ENCODE data around the gene ACOX3. TPM values are rescaled to one million over a fixed set of nuclear protein-coding genes. Genes with fewer than 3 reads are reported as not detected.
A peak's percentile ranks its signal among the peaks of the same experiment; 100 is the strongest.

ACOX3 gene
- total RNA-seq, 1 donor from 2014 or later = 34.0 TPM

DNA sequence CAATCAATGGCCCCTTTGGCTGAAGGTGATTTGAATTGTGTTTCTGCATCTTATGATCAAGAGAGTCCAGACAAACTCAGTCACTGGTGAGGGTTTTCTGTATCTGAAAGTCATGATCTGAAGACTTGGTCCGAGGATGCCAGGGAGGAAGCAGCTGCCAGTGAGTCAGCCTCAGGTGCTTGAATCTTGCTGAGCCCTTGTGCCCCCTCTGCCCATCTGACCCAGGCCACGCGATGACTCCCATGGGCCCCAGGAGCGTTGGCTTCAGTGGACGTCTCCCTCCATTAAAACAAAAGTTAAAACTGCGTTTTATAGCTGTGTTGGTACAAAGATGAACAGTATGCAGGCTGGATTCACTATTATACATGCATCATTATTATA lies 109.0 kb downstream of the ACOX3 start:
- peaks cover 5% of the 10 kb centered on the region for H3K9me3 Mint-ChIP-seq
- no peak overlapping the region for H3K4me3 Mint-ChIP-seq
- no peak for DNase-seq (ENCODE audit: extremely low spot score, unreplicated experiment)
- H3K4me1 Mint-ChIP-seq (ENCODE audit: unreplicated experiment) = no peaks in the 10 kb centered on the region
- H3K27ac Mint-ChIP-seq = no peak overlapping the region
- TF ChIP-seq, protein P1, sequence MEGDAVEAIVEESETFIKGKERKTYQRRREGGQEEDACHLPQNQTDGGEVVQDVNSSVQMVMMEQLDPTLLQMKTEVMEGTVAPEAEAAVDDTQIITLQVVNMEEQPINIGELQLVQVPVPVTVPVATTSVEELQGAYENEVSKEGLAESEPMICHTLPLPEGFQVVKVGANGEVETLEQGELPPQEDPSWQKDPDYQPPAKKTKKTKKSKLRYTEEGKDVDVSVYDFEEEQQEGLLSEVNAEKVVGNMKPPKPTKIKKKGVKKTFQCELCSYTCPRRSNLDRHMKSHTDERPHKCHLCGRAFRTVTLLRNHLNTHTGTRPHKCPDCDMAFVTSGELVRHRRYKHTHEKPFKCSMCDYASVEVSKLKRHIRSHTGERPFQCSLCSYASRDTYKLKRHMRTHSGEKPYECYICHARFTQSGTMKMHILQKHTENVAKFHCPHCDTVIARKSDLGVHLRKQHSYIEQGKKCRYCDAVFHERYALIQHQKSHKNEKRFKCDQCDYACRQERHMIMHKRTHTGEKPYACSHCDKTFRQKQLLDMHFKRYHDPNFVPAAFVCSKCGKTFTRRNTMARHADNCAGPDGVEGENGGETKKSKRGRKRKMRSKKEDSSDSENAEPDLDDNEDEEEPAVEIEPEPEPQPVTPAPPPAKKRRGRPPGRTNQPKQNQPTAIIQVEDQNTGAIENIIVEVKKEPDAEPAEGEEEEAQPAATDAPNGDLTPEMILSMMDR (conservative IDR thresholded peaks at IDR 0.05) = no peak
- H3K36me3 Mint-ChIP-seq = no peaks in the 10 kb centered on the region
- H3K27me3 Mint-ChIP-seq = no peaks in the 10 kb centered on the region

DNA sequence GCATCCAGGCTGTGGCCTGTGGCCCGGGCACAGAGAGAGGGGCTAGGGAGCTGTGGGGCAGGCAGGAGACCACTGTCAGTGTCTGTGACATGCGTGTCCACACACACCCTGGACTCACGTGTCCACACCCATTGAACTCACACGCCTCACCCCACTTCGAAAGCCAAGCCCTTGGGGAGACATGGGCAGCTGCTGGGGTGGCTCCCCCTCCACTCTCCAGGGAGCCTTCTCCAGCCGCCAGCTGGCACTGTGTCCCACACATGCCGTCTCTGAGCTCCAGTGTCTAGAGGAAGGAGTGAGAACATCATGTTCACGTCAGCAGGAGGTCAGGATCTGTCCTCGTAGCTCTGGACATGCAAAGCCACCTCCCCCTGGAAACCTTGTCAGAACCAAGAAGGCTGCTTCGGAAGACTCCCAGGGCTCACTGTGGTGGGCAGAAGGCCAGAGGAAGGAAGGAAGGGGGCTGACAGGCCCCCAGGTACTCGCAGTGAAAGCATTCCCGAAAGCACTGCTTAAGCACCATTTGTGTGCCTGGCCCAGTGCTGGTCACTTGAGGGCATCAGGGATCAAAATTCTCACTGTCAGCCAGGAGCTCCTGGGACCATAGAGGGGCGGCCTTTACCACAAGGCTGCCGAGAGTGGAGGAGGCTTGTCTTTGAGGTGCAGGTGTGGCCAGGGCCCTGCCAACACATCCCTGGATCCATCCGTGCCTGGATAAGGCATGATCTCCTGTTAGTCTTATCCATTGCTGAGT lies 109.5 kb downstream of the ACOX3 start:
- TF ChIP-seq, protein P1 (conservative IDR thresholded peaks at IDR 0.05) = no peak
- no peaks in the 10 kb centered on the region for H3K4me1 Mint-ChIP-seq (ENCODE audit: unreplicated experiment)
- no peaks in the 10 kb centered on the region for H3K36me3 Mint-ChIP-seq
- DNase-seq (ENCODE audit: extremely low spot score, unreplicated experiment) = peak; percentile 55
- no peaks in the 10 kb centered on the region for H3K27me3 Mint-ChIP-seq
- H3K9me3 Mint-ChIP-seq = peaks cover 3% of the 10 kb centered on the region
- no peak overlapping the region for H3K4me3 Mint-ChIP-seq
- no peak overlapping the region for H3K27ac Mint-ChIP-seq

DNA sequence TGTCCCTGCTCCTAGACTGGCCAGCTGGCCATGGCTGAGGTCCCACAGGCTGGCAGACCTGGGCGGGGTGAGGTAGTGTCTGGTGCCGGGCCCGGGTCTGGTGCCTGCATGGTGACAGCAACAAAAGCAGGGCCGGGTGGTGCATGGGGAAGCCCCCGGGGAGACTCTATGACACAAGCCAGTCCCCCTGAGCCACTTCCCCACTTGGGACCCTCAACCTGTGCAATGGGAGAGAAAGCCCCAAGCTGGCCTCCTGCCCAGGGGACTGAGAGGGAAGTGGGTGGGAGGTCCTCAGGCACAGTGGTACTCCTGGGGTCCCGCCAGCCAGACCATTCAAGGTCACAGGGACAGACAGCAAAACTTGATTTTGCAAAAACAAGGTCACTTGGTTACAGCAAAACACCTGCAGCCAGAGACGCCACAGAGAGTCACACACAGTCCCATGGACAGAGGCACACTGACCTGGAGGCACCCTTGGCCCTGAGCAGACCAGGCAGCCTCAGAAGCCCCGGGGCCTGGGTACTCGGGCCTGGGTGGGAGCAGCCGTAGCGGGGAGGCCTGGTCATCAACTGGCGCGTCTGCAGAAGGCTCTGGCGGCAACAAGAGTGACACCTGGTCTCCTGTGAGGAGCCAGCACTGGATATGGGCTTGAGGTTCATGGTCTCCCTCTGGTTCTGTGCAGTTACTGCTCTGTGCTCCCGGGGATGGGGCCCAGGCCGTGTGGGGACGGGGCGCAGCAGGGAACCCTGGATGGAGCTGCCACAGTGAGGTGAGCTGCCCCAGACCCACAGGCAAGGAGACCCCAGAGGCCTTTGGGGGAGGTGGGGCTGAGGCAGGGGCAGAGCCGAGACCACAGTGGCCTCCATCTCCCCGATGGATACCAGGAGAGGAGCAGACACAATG lies 110.4 kb downstream of the ACOX3 start:
- no peaks in the 10 kb centered on the region for H3K9me3 Mint-ChIP-seq
- no peaks in the 10 kb centered on the region for H3K4me1 Mint-ChIP-seq (ENCODE audit: unreplicated experiment)
- no peak for DNase-seq (ENCODE audit: extremely low spot score, unreplicated experiment)

DNA sequence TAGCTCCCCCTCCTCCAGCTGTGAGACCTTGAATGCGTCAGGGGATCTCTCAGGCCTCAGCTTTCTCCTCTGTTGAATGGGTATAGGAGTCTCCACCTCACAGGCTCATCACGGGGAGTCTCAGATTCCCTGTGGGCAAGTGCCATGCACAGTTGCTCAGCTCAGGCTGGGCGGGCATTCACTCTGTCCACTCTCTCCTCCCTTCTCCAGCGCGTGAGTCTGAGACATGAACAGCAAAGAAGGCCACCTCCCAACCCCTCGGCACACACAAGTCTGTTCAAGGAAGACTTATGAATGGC lies 111.0 kb downstream of the ACOX3 start:
- Mint-ChIP-seq H3K27me3 (no peaks in the 10 kb centered on the region), H3K27ac (no peak overlapping the region), H3K9me3 (no peaks in the 10 kb centered on the region), H3K4me3 (no peak overlapping the region), H3K36me3 (no peaks in the 10 kb centered on the region), H3K4me1 (ENCODE audit: unreplicated experiment) (no peaks in the 10 kb centered on the region)
- no peak for DNase-seq (ENCODE audit: extremely low spot score, unreplicated experiment)
- TF ChIP-seq, protein P1 (conservative IDR thresholded peaks at IDR 0.05) = no peak

More for the DNA sequence above, 110.4 kb downstream of the ACOX3 start:
- Mint-ChIP-seq H3K27ac (no peak overlapping the region), H3K36me3 (no peaks in the 10 kb centered on the region), H3K27me3 (no peaks in the 10 kb centered on the region), H3K4me3 (no peak overlapping the region)
- TF ChIP-seq, protein P1 (conservative IDR thresholded peaks at IDR 0.05) = no peak

DNA sequence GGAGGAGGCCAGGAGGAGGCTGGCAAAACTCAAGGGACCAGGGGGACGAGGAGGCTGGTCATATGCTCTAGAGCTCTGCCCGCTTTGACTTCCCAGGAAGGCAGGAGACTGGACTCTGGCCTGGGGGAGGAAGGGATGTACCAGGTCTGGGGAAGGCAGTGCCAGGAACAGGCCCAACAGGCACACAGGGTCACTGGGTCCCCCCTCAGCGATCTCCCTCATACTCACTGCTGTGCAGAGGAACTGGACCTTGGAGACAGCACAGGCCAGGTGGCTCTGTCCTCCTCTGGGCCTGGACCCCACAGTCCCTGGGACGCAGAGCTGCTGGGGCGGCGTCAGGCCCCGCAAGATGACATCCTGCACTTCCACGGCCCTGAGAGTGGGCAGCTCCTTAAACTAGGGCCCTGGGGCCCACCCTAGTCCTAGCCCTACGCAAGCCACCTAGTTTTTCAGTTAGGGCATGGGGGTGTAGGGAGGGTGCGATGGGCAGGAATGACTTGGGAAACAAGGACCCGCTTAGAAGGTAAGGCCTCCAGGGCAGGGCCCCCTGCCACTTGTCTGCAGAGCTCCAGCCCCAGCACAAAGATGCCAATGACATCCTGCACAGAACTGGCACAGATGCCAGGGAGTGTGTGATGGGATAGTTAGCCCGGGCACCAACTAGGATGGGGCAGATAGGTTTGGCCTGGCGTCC lies 111.5 kb downstream of the ACOX3 start:
- DNase-seq (ENCODE audit: extremely low spot score, unreplicated experiment) = no peak
- Mint-ChIP-seq H3K36me3 (no peaks in the 10 kb centered on the region), H3K9me3 (no peaks in the 10 kb centered on the region), H3K27ac (no peak overlapping the region), H3K27me3 (no peaks in the 10 kb centered on the region), H3K4me3 (no peak overlapping the region), H3K4me1 (ENCODE audit: unreplicated experiment) (no peaks in the 10 kb centered on the region)
- TF ChIP-seq, protein P1 (conservative IDR thresholded peaks at IDR 0.05) = no peak
